ENCODE results near the gene CBLN4. TPM values are rescaled to one million over a fixed set of nuclear protein-coding genes. Genes with fewer than 3 reads are reported as not detected.

Gene CBLN4
- total RNA-seq, result not detected

- no peak for DNase-seq
- H3K36me3 ChIP-seq, result no peaks in the 10 kb centered on the region
- H3K4me3 ChIP-seq, result peak within 1 kb of the TSS in 1 of 4 donors; percentile 11
- H3K27me3 ChIP-seq, result peaks cover 31 to 42% (median 32%) of the 10 kb centered on the region in 3 donors
- no peak for ATAC-seq
- H3K9me3 ChIP-seq, result no peaks in the 10 kb centered on the region
- intact Hi-C loops (cut with DNase I; ENCODE audit: low total_unique reads), result no loop called here
- in situ Hi-C loops (cut with MboI; ENCODE audit: low sequenced_read_pairs in 4 of 4), result no loop called here
- H3K27ac ChIP-seq, result no peak within 1 kb of the TSS
- H3K4me1 ChIP-seq, result no peaks in the 10 kb centered on the region
- TF ChIP-seq POLR2A (IDR thresholded peaks at IDR 0.05), result no peak
- TF ChIP-seq CTCF (IDR thresholded peaks at IDR 0.05 in 4 of 5, conservative IDR thresholded peaks at IDR 0.05 in 1 of 5), result no peak
Measured at GRCh38 chr20:56005389-56005715, at the start of gene CBLN4. Gene CBLN4, minus strand, starts transcription at chr20:56005519. Its CDS starts 1,348 bp downstream, at chr20:56004171.

GRCh38 chr20:56043227-56043626 is 37.9 kb upstream of the CBLN4 start:
- in situ Hi-C loops (cut with MboI; ENCODE audit: low sequenced_read_pairs in 4 of 4) (no loop called here), intact Hi-C loops (cut with DNase I; ENCODE audit: low total_unique reads) (no loop called here)
- Histone ChIP-seq H3K9me3 (no peaks in the 10 kb centered on the region), H3K36me3 (no peaks in the 10 kb centered on the region), H3K27ac (no peak overlapping the region), H3K4me3 (no peak overlapping the region), H3K4me1 (no peaks in the 10 kb centered on the region), H3K27me3 (no peaks in the 10 kb centered on the region)
- ATAC-seq, result no peak
- no peak for TF ChIP-seq CTCF (IDR thresholded peaks at IDR 0.05 in 4 of 5, conservative IDR thresholded peaks at IDR 0.05 in 1 of 5)
- TF ChIP-seq POLR2A (IDR thresholded peaks at IDR 0.05), result no peak
- DNase-seq, result no peak

- no peak for DNase-seq
- H3K4me3 ChIP-seq, result no peak overlapping the region
Measured at GRCh38 chr20:56032251-56032650, 26.9 kb upstream of the CBLN4 start.

GRCh38 chr20:56018716-56019115 is 13.4 kb upstream of the CBLN4 start:
- Histone ChIP-seq H3K4me1 (no peaks in the 10 kb centered on the region), H3K27ac (no peak overlapping the region), H3K4me3 (no peak overlapping the region), H3K36me3 (no peaks in the 10 kb centered on the region), H3K9me3 (no peaks in the 10 kb centered on the region), H3K27me3 (no peaks in the 10 kb centered on the region)
- DNase-seq (no peak), ATAC-seq (no peak)
- in situ Hi-C loops (cut with MboI; ENCODE audit: low sequenced_read_pairs in 4 of 4), result no loop called here
- TF ChIP-seq POLR2A (IDR thresholded peaks at IDR 0.05) (no peak), CTCF (IDR thresholded peaks at IDR 0.05 in 4 of 5, conservative IDR thresholded peaks at IDR 0.05 in 1 of 5) (no peak)
- intact Hi-C loops (cut with DNase I; ENCODE audit: low total_unique reads), result no loop called here

More at GRCh38 chr20:56032251-56032650, 26.9 kb upstream of the CBLN4 start:
- no peaks in the 10 kb centered on the region for H3K36me3 ChIP-seq
- no peak overlapping the region for H3K27ac ChIP-seq
- H3K9me3 ChIP-seq, result peaks cover 0 to 8% (median 0%) of the 10 kb centered on the region in 3 donors
- in situ Hi-C loops (cut with MboI; ENCODE audit: low sequenced_read_pairs in 4 of 4), result no loop called here
- no peaks in the 10 kb centered on the region for H3K27me3 ChIP-seq
- intact Hi-C loops (cut with DNase I; ENCODE audit: low total_unique reads), result no loop called here
- ATAC-seq, result no peak
- TF ChIP-seq CTCF (IDR thresholded peaks at IDR 0.05 in 4 of 5, conservative IDR thresholded peaks at IDR 0.05 in 1 of 5), result no peak
- TF ChIP-seq POLR2A (IDR thresholded peaks at IDR 0.05), result no peak
- H3K4me1 ChIP-seq, result no peaks in the 10 kb centered on the region

- DNase-seq, result no peak
- Histone ChIP-seq H3K4me1 (no peaks in the 10 kb centered on the region), H3K27me3 (no peaks in the 10 kb centered on the region), H3K36me3 (no peaks in the 10 kb centered on the region), H3K9me3 (no peaks in the 10 kb centered on the region), H3K27ac (no peak overlapping the region), H3K4me3 (no peak overlapping the region)
- no peak for ATAC-seq
- in situ Hi-C loops (cut with MboI; ENCODE audit: low sequenced_read_pairs in 4 of 4), result no loop called here
- intact Hi-C loops (cut with DNase I; ENCODE audit: low total_unique reads), result no loop called here
- no peak for TF ChIP-seq POLR2A (IDR thresholded peaks at IDR 0.05)
- no peak for TF ChIP-seq CTCF (IDR thresholded peaks at IDR 0.05 in 4 of 5, conservative IDR thresholded peaks at IDR 0.05 in 1 of 5)
Measured at GRCh38 chr20:56018194-56018593, 12.9 kb upstream of the CBLN4 start.

Measured in gastrocnemius medialis (tissue), 4 donors.